ENCODE results near the gene THSD4.

THSD4 gene

GRCh38 chr15:71219645-71220044 lies 104.4 kb downstream of the THSD4 start:
- Histone ChIP-seq H3K9ac (ENCODE audit: low read length) (no peak overlapping the region), H3K27ac (ENCODE audit: low read depth, low read length) (no peak overlapping the region), H3K4me1 (ENCODE audit: insufficient read depth, low read length) (peaks cover 21% of the 10 kb centered on the region), H3K9me3 (ENCODE audit: low read length) (no peaks in the 10 kb centered on the region), H3K36me3 (ENCODE audit: insufficient read depth, low read length) (no peaks in the 10 kb centered on the region), H3K4me3 (ENCODE audit: low read depth in 1 of 2, low read length in 2 of 2) (no peak overlapping the region), H3K27me3 (ENCODE audit: control insufficient read depth in 1 of 2, insufficient read depth in 2 of 2, low read length in 2 of 2) (no peaks in the 10 kb centered on the region)

DNA sequence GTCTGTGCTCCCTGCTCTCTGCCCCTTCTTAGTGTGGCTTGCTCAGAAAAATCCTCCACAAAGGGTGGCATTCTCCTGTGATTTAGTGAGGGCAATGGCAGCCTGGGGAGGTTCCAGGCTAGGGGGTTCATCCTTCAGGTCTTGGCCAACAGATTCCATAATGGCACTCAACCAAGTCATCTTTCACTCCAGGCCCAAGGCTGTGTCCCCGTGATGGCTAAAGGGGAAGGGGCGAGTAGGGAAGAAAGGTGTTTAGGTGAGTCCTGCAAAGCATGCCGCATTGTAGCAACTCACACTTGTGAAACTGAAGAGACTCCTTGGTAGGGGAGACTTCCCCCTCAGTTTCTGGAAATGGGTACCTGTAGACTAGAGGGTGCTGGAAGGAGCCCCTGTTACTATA lies 105.6 kb downstream of the THSD4 start:
- Histone ChIP-seq H3K27ac (ENCODE audit: low read depth, low read length) (no peak overlapping the region), H3K9me3 (ENCODE audit: low read length) (no peaks in the 10 kb centered on the region), H3K4me1 (ENCODE audit: insufficient read depth, low read length) (peaks cover 21% of the 10 kb centered on the region), H3K4me3 (ENCODE audit: low read depth in 1 of 2, low read length in 2 of 2) (no peak overlapping the region), H3K36me3 (ENCODE audit: insufficient read depth, low read length) (no peaks in the 10 kb centered on the region), H3K9ac (ENCODE audit: low read length) (no peak overlapping the region), H3K27me3 (ENCODE audit: control insufficient read depth in 1 of 2, insufficient read depth in 2 of 2, low read length in 2 of 2) (no peaks in the 10 kb centered on the region)

- Histone ChIP-seq H3K9me3 (ENCODE audit: low read length) (no peaks in the 10 kb centered on the region), H3K36me3 (ENCODE audit: insufficient read depth, low read length) (no peaks in the 10 kb centered on the region), H3K4me1 (ENCODE audit: insufficient read depth, low read length) (peaks cover 21% of the 10 kb centered on the region), H3K4me3 (ENCODE audit: low read depth in 1 of 2, low read length in 2 of 2) (no peak overlapping the region), H3K27ac (ENCODE audit: low read depth, low read length) (no peak overlapping the region), H3K9ac (ENCODE audit: low read length) (no peak overlapping the region), H3K27me3 (ENCODE audit: control insufficient read depth in 1 of 2, insufficient read depth in 2 of 2, low read length in 2 of 2) (no peaks in the 10 kb centered on the region)
Measured at GRCh38 chr15:71221417-71221816, 106.1 kb downstream of the THSD4 start.

GRCh38 chr15:71223516-71223915 lies 108.2 kb downstream of the THSD4 start:
- Histone ChIP-seq H3K27ac (ENCODE audit: low read depth, low read length) (no peak overlapping the region), H3K4me1 (ENCODE audit: insufficient read depth, low read length) (peaks cover 15% of the 10 kb centered on the region), H3K27me3 (ENCODE audit: control insufficient read depth in 1 of 2, insufficient read depth in 2 of 2, low read length in 2 of 2) (no peaks in the 10 kb centered on the region)

GRCh38 chr15:71224024-71224423 lies 108.8 kb downstream of the THSD4 start:
- Histone ChIP-seq H3K4me1 (ENCODE audit: insufficient read depth, low read length) (peaks cover 10% of the 10 kb centered on the region), H3K4me3 (ENCODE audit: low read depth in 1 of 2, low read length in 2 of 2) (no peak overlapping the region), H3K9me3 (ENCODE audit: low read length) (no peaks in the 10 kb centered on the region), H3K9ac (ENCODE audit: low read length) (no peak overlapping the region), H3K27me3 (ENCODE audit: control insufficient read depth in 1 of 2, insufficient read depth in 2 of 2, low read length in 2 of 2) (no peaks in the 10 kb centered on the region), H3K27ac (ENCODE audit: low read depth, low read length) (no peak overlapping the region), H3K36me3 (ENCODE audit: insufficient read depth, low read length) (no peaks in the 10 kb centered on the region)

More at GRCh38 chr15:71223516-71223915, 108.2 kb downstream of the THSD4 start:
- Histone ChIP-seq H3K36me3 (ENCODE audit: insufficient read depth, low read length) (no peaks in the 10 kb centered on the region), H3K4me3 (ENCODE audit: low read depth in 1 of 2, low read length in 2 of 2) (no peak overlapping the region), H3K9ac (ENCODE audit: low read length) (no peak overlapping the region), H3K9me3 (ENCODE audit: low read length) (no peaks in the 10 kb centered on the region)

- Histone ChIP-seq H3K4me3 (ENCODE audit: low read depth in 1 of 2, low read length in 2 of 2) (no peak overlapping the region), H3K27ac (ENCODE audit: low read depth, low read length) (no peak overlapping the region), H3K36me3 (ENCODE audit: insufficient read depth, low read length) (no peaks in the 10 kb centered on the region), H3K9me3 (ENCODE audit: low read length) (no peaks in the 10 kb centered on the region), H3K9ac (ENCODE audit: low read length) (no peak overlapping the region), H3K4me1 (ENCODE audit: insufficient read depth, low read length) (no peaks in the 10 kb centered on the region), H3K27me3 (ENCODE audit: control insufficient read depth in 1 of 2, insufficient read depth in 2 of 2, low read length in 2 of 2) (no peaks in the 10 kb centered on the region)
Measured at GRCh38 chr15:71225851-71226250, 110.6 kb downstream of the THSD4 start.

DNA sequence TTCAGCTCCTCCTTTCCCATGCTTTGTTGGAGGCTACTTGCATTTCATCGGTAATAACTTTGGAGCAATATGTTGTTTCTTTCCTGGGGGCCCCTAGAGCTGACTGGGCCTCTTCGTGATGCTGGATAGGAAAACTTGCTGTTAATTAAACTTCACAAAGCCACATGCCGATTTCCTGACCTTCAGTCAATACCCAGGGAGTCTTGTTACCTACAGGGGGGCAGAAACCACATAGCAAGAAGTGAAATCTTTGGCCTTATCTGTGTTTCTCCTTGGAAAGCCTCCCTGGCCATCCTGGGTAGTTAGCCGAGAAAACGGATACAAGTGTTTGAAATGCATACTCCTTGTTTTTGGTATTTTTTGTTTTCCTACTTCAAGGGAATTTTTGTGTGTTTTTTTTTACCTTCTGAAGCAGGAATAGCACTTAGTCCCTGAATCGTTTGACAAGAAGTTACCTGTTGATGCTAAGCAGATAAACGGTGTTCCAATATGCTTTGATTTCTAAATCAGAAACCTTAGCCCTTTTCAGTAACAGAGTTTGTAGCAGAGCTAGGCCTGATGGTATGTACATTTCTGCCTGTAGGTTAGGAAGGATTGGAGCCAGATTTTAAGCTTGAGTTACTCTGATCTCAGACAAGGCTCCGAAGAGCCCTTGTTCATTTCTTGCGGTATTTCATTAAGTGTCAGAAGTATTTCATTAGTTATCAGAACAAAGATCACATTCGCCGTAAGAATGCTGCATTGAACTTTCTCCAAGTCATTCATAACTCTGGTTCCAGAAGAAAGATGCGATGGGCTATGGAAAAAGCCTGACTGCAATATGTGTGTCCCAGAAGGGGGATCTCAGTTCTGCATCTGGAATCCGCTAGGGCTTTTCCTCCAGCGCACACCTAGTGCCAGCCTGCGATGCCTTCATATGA lies 111.5 kb downstream of the THSD4 start:
- no peaks in the 10 kb centered on the region for H3K27me3 ChIP-seq (ENCODE audit: control insufficient read depth in 1 of 2, insufficient read depth in 2 of 2, low read length in 2 of 2)
- H3K9ac ChIP-seq (ENCODE audit: low read length): no peak overlapping the region
- no peaks in the 10 kb centered on the region for H3K4me1 ChIP-seq (ENCODE audit: insufficient read depth, low read length)
- H3K36me3 ChIP-seq (ENCODE audit: insufficient read depth, low read length): no peaks in the 10 kb centered on the region
- no peak overlapping the region for H3K27ac ChIP-seq (ENCODE audit: low read depth, low read length)
- H3K9me3 ChIP-seq (ENCODE audit: low read length): no peaks in the 10 kb centered on the region
- no peak overlapping the region for H3K4me3 ChIP-seq (ENCODE audit: low read depth in 1 of 2, low read length in 2 of 2)

GRCh38 chr15:71228403-71228802 lies 113.1 kb downstream of the THSD4 start:
- Histone ChIP-seq H3K9me3 (ENCODE audit: low read length) (no peaks in the 10 kb centered on the region), H3K27me3 (ENCODE audit: control insufficient read depth in 1 of 2, insufficient read depth in 2 of 2, low read length in 2 of 2) (no peaks in the 10 kb centered on the region), H3K36me3 (ENCODE audit: insufficient read depth, low read length) (no peaks in the 10 kb centered on the region), H3K4me3 (ENCODE audit: low read depth in 1 of 2, low read length in 2 of 2) (no peak overlapping the region), H3K4me1 (ENCODE audit: insufficient read depth, low read length) (no peaks in the 10 kb centered on the region), H3K27ac (ENCODE audit: low read depth, low read length) (no peak overlapping the region), H3K9ac (ENCODE audit: low read length) (no peak overlapping the region)

DNA sequence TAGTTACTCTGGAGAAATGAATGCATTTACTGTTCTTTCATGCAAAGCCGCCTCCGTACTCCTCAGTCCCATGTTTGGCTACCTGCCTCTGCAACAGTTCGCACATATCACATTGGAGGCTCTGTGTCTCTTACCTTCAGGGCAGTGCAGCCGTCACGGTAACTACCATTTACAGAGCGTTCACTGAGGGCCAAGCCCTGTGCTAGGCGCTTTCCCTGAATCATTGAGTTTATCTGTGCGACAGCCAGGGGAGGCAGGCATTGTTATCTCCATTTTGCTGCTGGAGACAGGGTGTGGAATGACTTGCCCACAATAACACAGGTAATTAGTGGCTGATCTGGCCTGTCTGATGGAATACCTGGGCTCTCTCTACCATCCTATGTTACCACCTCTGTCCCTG lies 115.0 kb downstream of the THSD4 start:
- H3K27ac ChIP-seq (ENCODE audit: low read depth, low read length): no peak overlapping the region
- no peak overlapping the region for H3K9ac ChIP-seq (ENCODE audit: low read length)
- H3K27me3 ChIP-seq (ENCODE audit: control insufficient read depth in 1 of 2, insufficient read depth in 2 of 2, low read length in 2 of 2): no peaks in the 10 kb centered on the region
- H3K4me1 ChIP-seq (ENCODE audit: insufficient read depth, low read length): no peaks in the 10 kb centered on the region
- no peaks in the 10 kb centered on the region for H3K36me3 ChIP-seq (ENCODE audit: insufficient read depth, low read length)
- no peaks in the 10 kb centered on the region for H3K9me3 ChIP-seq (ENCODE audit: low read length)
- no peak overlapping the region for H3K4me3 ChIP-seq (ENCODE audit: low read depth in 1 of 2, low read length in 2 of 2)

DNA sequence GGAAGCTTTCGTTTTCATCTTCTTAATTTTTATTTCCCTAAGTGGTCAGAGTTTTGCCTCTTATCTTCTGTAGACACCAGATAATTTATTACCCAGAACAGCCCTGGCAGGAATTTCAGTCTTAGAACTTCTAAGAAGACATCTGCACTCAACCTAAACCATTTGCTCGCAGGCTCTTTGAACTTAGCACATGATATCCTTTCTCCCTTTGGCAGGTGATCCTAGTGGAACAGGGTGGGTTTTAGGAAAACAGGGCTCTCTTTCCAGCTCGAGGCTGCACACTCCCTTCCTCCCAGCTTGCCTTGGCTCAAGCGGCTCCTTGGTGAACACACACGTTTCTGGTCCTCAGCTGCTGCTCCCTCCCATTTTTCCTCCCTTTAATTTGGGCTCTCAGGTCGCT lies 116.5 kb downstream of the THSD4 start:
- no peak overlapping the region for H3K4me3 ChIP-seq (ENCODE audit: low read depth in 1 of 2, low read length in 2 of 2)
- no peaks in the 10 kb centered on the region for H3K9me3 ChIP-seq (ENCODE audit: low read length)
- no peaks in the 10 kb centered on the region for H3K27me3 ChIP-seq (ENCODE audit: control insufficient read depth in 1 of 2, insufficient read depth in 2 of 2, low read length in 2 of 2)
- no peaks in the 10 kb centered on the region for H3K4me1 ChIP-seq (ENCODE audit: insufficient read depth, low read length)
- no peak overlapping the region for H3K27ac ChIP-seq (ENCODE audit: low read depth, low read length)
- H3K9ac ChIP-seq (ENCODE audit: low read length): no peak overlapping the region
- H3K36me3 ChIP-seq (ENCODE audit: insufficient read depth, low read length): no peaks in the 10 kb centered on the region

GRCh38 chr15:71232411-71232810 lies 117.1 kb downstream of the THSD4 start:
- Histone ChIP-seq H3K4me3 (ENCODE audit: low read depth in 1 of 2, low read length in 2 of 2) (no peak overlapping the region), H3K36me3 (ENCODE audit: insufficient read depth, low read length) (no peaks in the 10 kb centered on the region), H3K9me3 (ENCODE audit: low read length) (no peaks in the 10 kb centered on the region), H3K4me1 (ENCODE audit: insufficient read depth, low read length) (no peaks in the 10 kb centered on the region), H3K27ac (ENCODE audit: low read depth, low read length) (no peak overlapping the region), H3K27me3 (ENCODE audit: control insufficient read depth in 1 of 2, insufficient read depth in 2 of 2, low read length in 2 of 2) (no peaks in the 10 kb centered on the region), H3K9ac (ENCODE audit: low read length) (no peak overlapping the region)

Data from muscle layer of colon (tissue), 2 donors.